HUES64 (cell line): Measurements from ENCODE around the gene CEMIP.
A peak's percentile ranks its signal among the peaks of the same experiment; 100 is the strongest.
"Not testable (repeated sequence)": the region's sequence is repeated elsewhere in the genome, so short reads cannot be mapped to it uniquely, and the experiment has no call there.

Experiments used
- H3K27ac ChIP-seq: 2 replicates; pipeline ENCODE4 v1.7.0; 2013; ENCODE audit warnings: low read depth, low read length, inconsistent platforms
- H3K27me3 ChIP-seq: 2 replicates; pipeline ENCODE4 v1.6.1; 2013; ENCODE audit warnings: mild to moderate bottlenecking, low read length; ENCODE audit not compliant: insufficient read depth
- H3K36me3 ChIP-seq: 2 replicates; pipeline ENCODE4 v1.6.1; 2013; ENCODE audit warnings: mild to moderate bottlenecking, low read length; ENCODE audit not compliant: insufficient read depth
- H3K4me1 ChIP-seq: 2 replicates; pipeline ENCODE4 v1.6.1; 2013; ENCODE audit warnings: mild to moderate bottlenecking, low read length, moderate library complexity; ENCODE audit not compliant: insufficient read depth
- H3K4me3 ChIP-seq: 2 replicates; pipeline ENCODE4 v1.5.1; 2013; ENCODE audit warnings: mild to moderate bottlenecking, low read length, moderate library complexity
- H3K9ac ChIP-seq: 2 replicates; pipeline ENCODE4 v1.6.1; 2013; ENCODE audit warnings: mild to moderate bottlenecking, low read depth, low read length
- H3K9me3 ChIP-seq: 2 replicates; pipeline ENCODE4 v1.6.1; 2013; ENCODE audit warnings: low read depth, low read length; ENCODE audit not compliant: insufficient read depth
- WGBS: fragments of 150-250, 120-280 bp; methylation state at CpG from one replicate; pipeline ENCODE4 v1.1.7; 2013; ENCODE audit warnings: missing lambda C conversion rate; 5-methylcytosine and 5-hydroxymethylcytosine counted together

Gene CEMIP

GRCh38 chr15:80955571-80956452, 176.6 kb downstream of the CEMIP start:
- H3K9me3 ChIP-seq, H3K27me3 ChIP-seq, H3K27ac ChIP-seq, H3K9ac ChIP-seq, H3K4me3 ChIP-seq: not testable (repeated sequence)
- peaks cover 14% of the 10 kb centered on the region for H3K36me3 ChIP-seq
- 88% methylated on average over 16 of the region's 19 CpGs for WGBS
- peaks cover 22% of the 10 kb centered on the region for H3K4me1 ChIP-seq

DNA sequence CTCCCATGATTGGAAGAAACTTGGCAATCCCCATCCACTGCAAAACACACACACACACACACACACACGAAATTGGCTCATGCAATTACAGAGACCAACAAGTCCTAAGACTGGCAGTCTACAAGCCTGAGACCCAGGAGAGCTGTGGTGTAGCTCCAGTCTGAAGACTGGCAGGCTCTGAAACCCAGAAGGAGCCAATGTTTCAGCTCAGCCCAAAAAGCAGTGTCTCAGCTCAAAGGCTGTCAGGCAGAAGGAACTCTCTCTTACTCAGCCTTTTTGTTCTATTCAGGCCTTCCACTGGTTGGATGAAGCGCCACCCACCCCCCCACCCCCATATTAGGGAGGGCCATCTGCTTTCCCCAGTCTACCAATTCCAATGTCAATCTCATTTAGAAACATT, 178.4 kb downstream of the CEMIP start:
- no peak overlapping the region for H3K9ac ChIP-seq
- H3K27me3 ChIP-seq = no peaks in the 10 kb centered on the region
- peaks cover 24% of the 10 kb centered on the region for H3K4me1 ChIP-seq
- no peak overlapping the region for H3K4me3 ChIP-seq
- 62% methylated on average over 2 of the region's 2 CpGs for WGBS
- H3K36me3 ChIP-seq = 0 out of 2 replicates have a peak, but pooled peaks cover 4% of the 10 kb centered on the region
- no peak overlapping the region for H3K27ac ChIP-seq
- H3K9me3 ChIP-seq = no peaks in the 10 kb centered on the region

DNA sequence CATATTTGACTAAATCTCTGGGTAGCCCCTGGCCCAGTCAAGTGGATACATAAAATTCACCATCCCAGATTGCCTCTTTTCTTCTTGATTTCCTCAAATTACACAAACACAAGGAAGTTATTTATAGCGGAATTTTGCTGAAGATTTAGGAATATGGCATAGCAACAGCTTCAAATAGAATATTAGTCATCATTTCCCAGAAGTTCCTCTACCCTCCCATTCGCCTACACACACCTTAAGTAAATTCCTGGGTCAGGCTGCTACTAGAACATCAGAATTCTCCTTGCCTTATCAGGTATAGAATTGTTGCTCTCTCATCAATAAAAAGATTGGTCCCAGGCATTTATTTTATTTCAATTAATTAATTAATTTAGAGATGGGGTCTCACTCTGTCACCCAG, 178.8 kb downstream of the CEMIP start:
- H3K9me3 ChIP-seq = no peaks in the 10 kb centered on the region
- H3K9ac ChIP-seq = no peak overlapping the region
- 94% methylated on average over 1 of the region's 2 CpGs for WGBS
- H3K27me3 ChIP-seq = no peaks in the 10 kb centered on the region
- no peak overlapping the region for H3K4me3 ChIP-seq
- H3K4me1 ChIP-seq = peaks cover 24% of the 10 kb centered on the region
- H3K36me3 ChIP-seq = 0 out of 2 replicates have a peak, but pooled peaks cover 4% of the 10 kb centered on the region
- H3K27ac ChIP-seq = no peak overlapping the region

GRCh38 chr15:80958818-80959495, 179.8 kb downstream of the CEMIP start:
- 0 out of 2 replicates have a peak, but pooled peaks cover 4% of the 10 kb centered on the region for H3K36me3 ChIP-seq
- H3K27ac ChIP-seq = no peak overlapping the region
- 93% methylated on average over 9 of the region's 9 CpGs for WGBS
- H3K9ac ChIP-seq = no peak overlapping the region
- no peaks in the 10 kb centered on the region for H3K9me3 ChIP-seq
- no peaks in the 10 kb centered on the region for H3K27me3 ChIP-seq
- no peak overlapping the region for H3K4me3 ChIP-seq
- H3K4me1 ChIP-seq = peaks cover 21% of the 10 kb centered on the region

DNA sequence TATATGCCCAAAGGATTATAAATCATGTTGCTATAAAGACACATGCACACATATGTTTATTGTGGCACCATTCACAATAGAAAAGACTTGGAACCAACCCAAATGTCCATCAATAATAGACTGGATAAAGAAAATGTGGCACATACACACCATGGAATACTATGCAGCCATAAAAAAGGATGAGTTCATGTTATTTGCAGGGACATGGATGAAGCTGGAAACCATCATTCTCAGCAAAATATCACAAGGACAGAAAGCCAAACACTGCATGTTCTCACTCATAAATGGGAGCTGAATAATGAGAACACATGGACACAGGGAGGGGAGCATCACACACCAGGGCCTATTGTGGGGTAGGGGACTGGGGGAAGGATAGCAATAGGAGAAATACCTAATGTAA, 186.3 kb downstream of the CEMIP start:
- H3K27me3 ChIP-seq, H3K4me3 ChIP-seq, H3K27ac ChIP-seq, H3K9me3 ChIP-seq, H3K36me3 ChIP-seq, H3K9ac ChIP-seq: not testable (repeated sequence)
- H3K4me1 ChIP-seq = peaks cover 26% of the 10 kb centered on the region

DNA sequence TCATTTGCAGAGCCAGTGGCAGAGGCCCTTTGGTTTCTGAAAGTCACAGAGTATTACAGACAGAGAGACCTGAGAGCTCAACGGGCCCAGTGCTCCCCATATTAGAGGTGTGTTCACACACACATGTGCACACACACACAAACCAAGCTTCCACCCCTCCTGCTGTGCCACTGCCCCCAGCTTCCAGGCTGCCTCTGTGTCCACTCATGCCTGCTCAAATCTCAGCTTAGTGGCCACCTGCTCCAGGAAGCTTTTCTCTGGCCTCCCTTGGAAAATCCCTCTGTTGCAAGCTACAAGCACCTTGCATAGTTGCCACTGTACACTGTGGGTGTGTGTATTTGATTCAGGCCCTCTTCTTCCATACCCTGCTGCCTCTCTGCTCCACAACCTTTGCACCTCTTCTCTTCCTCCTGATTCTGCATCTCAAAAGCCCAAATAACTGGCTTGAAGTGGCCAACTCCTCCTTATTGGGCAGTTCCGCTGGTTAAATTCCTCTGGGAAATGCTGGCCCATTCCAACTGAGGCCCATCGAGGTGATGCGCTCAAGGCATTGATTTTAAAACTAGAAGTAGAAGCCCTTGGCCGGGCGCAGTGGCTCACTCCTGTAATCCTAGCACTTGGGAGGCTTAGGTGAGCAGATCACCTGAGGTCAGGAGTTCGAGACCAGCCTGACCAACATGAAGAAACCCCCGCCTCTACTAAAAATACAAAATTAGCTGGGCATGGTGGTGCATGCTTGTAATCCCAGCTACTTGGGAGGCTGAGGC, 187.4 kb downstream of the CEMIP start:
- WGBS = 91% methylated on average over 7 of the region's 8 CpGs
- H3K27ac ChIP-seq = peak overlapping the region; percentile 27; the same call in 1 of the 2 replicates

DNA sequence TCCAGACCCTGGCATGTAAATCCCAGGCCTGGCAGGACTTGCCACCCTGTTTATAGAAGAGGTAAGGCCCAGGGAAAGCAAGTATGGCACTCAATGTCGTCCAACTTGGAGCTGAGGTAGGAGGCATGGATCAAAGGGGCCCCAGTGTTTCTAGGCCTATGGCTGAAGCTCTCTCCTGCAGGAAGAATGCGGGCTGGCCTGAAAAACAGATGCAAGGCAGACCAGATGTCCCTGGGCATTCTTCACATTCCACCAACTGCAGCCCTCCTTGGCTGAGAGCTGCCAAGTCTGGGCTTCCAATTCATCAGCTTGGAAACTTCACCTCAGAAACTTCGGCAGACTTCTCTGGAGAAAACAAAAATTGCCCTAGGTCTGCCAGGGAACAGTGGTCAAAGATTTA, 188.3 kb downstream of the CEMIP start:
- H3K27ac ChIP-seq = peak overlapping the region; percentile 80
- H3K4me3 ChIP-seq = no peak overlapping the region
- peaks cover 27% of the 10 kb centered on the region for H3K4me1 ChIP-seq
- no peaks in the 10 kb centered on the region for H3K27me3 ChIP-seq
- peaks cover 9% of the 10 kb centered on the region; the same call in 1 of the 2 replicates for H3K36me3 ChIP-seq
- 53% methylated on average over 3 of the region's 3 CpGs for WGBS
- H3K9ac ChIP-seq = peak overlapping the region; percentile 45; the same call in 1 of the 2 replicates
- no peaks in the 10 kb centered on the region for H3K9me3 ChIP-seq

More for the DNA sequence above, 187.4 kb downstream of the CEMIP start:
- Histone ChIP-seq H3K4me1 (peaks cover 27% of the 10 kb centered on the region), H3K36me3 (peaks cover 9% of the 10 kb centered on the region; the same call in 1 of the 2 replicates), H3K9ac (no peak overlapping the region), H3K4me3 (no peak overlapping the region), H3K9me3 (no peaks in the 10 kb centered on the region), H3K27me3 (no peaks in the 10 kb centered on the region)

GRCh38 chr15:80967991-80968510, 188.9 kb downstream of the CEMIP start:
- Histone ChIP-seq H3K36me3 (peaks cover 9% of the 10 kb centered on the region; the same call in 1 of the 2 replicates), H3K9ac (peak overlapping the region; percentile 39; the same call in 1 of the 2 replicates), H3K9me3 (no peaks in the 10 kb centered on the region), H3K4me3 (no peak overlapping the region), H3K4me1 (peaks cover 27% of the 10 kb centered on the region), H3K27me3 (no peaks in the 10 kb centered on the region), H3K27ac (peak overlapping the region; percentile 80)
- whole genome bisulfite sequencing = 95% methylated on average over 4 of the region's 4 CpGs

DNA sequence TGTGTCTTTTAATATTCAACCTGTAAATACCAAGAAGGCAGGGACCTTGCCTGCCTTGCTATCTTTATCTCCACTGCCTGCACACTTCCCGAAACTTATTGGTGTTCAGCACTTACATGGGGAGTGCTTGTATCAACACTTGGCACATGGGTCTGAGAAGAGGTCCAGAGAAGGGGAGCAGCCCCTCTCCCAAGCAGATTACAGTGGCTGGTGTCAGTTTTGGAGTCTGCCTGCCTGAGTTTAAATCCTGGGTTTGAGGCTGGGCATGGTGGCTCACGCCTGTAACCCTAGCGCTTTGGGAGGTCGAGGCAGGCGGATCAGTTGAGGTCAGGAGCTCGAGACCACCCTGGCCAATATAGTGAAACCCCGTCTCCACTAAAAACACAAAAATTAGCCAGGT, 190.1 kb downstream of the CEMIP start:
- no peaks in the 10 kb centered on the region for H3K9me3 ChIP-seq
- H3K4me3 ChIP-seq = no peak overlapping the region
- no peak overlapping the region for H3K27ac ChIP-seq
- H3K36me3 ChIP-seq = peaks cover 9% of the 10 kb centered on the region; the same call in 1 of the 2 replicates
- no peaks in the 10 kb centered on the region for H3K27me3 ChIP-seq
- 94% methylated on average over 7 of the region's 7 CpGs for WGBS
- H3K9ac ChIP-seq = no peak overlapping the region
- H3K4me1 ChIP-seq = peaks cover 27% of the 10 kb centered on the region

- peaks cover 9% of the 10 kb centered on the region; the same call in 1 of the 2 replicates for H3K36me3 ChIP-seq
- peaks cover 27% of the 10 kb centered on the region for H3K4me1 ChIP-seq
- no peaks in the 10 kb centered on the region for H3K9me3 ChIP-seq
- no peak overlapping the region for H3K27ac ChIP-seq
- no peak overlapping the region for H3K4me3 ChIP-seq
- no peak overlapping the region for H3K9ac ChIP-seq
- 73% methylated on average over 10 of the region's 12 CpGs for WGBS
- H3K27me3 ChIP-seq = no peaks in the 10 kb centered on the region
Measured at GRCh38 chr15:80970018-80970657, 191.0 kb downstream of the CEMIP start.
